ENCODE data around the gene TMEM201. TPM values are rescaled to one million over a fixed set of nuclear protein-coding genes. Genes with fewer than 3 reads are reported as not detected.

Gene TMEM201
- total RNA-seq, 1 experiment from 2014 or later: 17.4 TPM

DNA sequence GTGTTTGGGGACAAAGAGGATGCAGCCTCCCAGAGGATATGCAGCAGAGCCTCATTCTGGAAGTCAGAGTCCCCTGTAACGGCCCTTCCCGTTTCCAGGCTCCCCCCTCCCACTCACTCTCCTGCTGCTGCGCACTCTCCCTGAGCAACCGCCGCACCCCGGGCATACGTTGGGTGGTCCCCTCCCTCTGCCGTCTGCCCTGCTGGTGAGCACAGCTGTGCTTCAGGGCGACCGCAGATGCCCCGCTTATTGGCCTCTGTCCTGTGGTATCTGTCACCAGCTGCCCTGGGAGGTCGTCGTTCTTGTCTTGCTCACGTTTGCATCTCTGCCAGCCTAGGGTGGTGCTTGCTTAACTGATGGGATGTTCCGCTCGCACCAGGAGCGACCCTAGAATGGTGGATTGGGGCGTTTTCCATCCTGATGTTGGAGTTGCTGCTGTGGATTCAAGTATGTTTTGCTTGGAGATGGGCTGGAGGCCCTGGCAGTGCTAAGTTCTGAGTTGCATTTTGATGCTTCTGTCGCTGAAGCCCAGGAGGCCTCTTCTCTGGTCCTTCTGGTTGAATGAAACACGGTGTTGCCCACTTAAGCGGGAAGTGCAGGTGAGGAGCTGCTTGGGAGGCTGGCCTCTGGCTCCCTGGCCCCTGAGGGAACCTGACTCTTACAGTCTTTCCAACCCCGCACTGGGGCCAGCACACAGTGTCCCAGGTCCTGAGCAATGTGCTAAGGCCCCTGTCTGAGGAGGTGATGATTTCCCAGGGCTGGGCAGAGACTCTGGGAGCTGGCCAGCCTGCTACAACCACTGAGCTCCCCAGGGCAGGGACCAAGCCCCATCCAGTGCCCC lies 3.2 kb downstream of the TMEM201 start:
- Histone ChIP-seq H3K27ac (no peak overlapping the region), H3F3A (ENCODE audit: insufficient read depth, low read depth) (no peaks in the 10 kb centered on the region), H3K4me1 (replicated peaks; ENCODE audit: insufficient read depth) (no peaks in the 10 kb centered on the region), H2AFZ (no peak overlapping the region), H3K9me3 (ENCODE audit: insufficient read depth, low read depth) (no peaks in the 10 kb centered on the region), H3K9me2 (ENCODE audit: insufficient read depth) (no peaks in the 10 kb centered on the region), H3K4me2 (no peak overlapping the region), H4K20me1 (ENCODE audit: insufficient read depth) (peaks cover 7% of the 10 kb centered on the region; the same call in 1 of the 2 replicates), H3K36me3 (ENCODE audit: low read depth) (no peaks in the 10 kb centered on the region), H3K4me3 (no peak overlapping the region), H3K79me2 (ENCODE audit: low read depth) (peaks cover 45% of the 10 kb centered on the region), H3K27me3 (ENCODE audit: insufficient read depth, low read depth) (no peaks in the 10 kb centered on the region)
- intact Hi-C loops (cut with micrococcal nuclease; ENCODE audit: unreplicated experiment): no loop called here
- no peak for DNase-seq
- ChIA-PET POLR2A (ENCODE audit: unreplicated experiment) (no interaction called here), CTCF (interaction anchor here (0.6 kb wide), 1 partner anchor 721 kb away, joined by 14 read pairs; no protein-coding TSS in a partner anchor)
- TF ChIP-seq, protein P1, sequence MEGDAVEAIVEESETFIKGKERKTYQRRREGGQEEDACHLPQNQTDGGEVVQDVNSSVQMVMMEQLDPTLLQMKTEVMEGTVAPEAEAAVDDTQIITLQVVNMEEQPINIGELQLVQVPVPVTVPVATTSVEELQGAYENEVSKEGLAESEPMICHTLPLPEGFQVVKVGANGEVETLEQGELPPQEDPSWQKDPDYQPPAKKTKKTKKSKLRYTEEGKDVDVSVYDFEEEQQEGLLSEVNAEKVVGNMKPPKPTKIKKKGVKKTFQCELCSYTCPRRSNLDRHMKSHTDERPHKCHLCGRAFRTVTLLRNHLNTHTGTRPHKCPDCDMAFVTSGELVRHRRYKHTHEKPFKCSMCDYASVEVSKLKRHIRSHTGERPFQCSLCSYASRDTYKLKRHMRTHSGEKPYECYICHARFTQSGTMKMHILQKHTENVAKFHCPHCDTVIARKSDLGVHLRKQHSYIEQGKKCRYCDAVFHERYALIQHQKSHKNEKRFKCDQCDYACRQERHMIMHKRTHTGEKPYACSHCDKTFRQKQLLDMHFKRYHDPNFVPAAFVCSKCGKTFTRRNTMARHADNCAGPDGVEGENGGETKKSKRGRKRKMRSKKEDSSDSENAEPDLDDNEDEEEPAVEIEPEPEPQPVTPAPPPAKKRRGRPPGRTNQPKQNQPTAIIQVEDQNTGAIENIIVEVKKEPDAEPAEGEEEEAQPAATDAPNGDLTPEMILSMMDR (conservative IDR thresholded peaks at IDR 0.05): no peak
- TF ChIP-seq EZH2 (IDR thresholded peaks at IDR 0.05; ENCODE audit: low read depth): no peak
- no TSS peak for BruUV-seq (replicated peaks)

- H2AFZ ChIP-seq: no peak overlapping the region
- TF ChIP-seq, protein P1 (conservative IDR thresholded peaks at IDR 0.05): no peak
- no peak for TF ChIP-seq EZH2 (IDR thresholded peaks at IDR 0.05; ENCODE audit: low read depth)
- H3K36me3 ChIP-seq (ENCODE audit: low read depth): no peaks in the 10 kb centered on the region
- intact Hi-C loops (cut with micrococcal nuclease; ENCODE audit: unreplicated experiment): no loop called here
- no peak overlapping the region for H3K27ac ChIP-seq
- CTCF ChIA-PET: interaction anchor here (0.6 kb wide), 1 partner anchor 721 kb away, joined by 14 read pairs; no protein-coding TSS in a partner anchor
- H3K4me3 ChIP-seq: no peak overlapping the region
- POLR2A ChIA-PET (ENCODE audit: unreplicated experiment): no interaction called here
- no TSS peak for BruUV-seq (replicated peaks)
- H3K79me2 ChIP-seq (ENCODE audit: low read depth): peaks cover 45% of the 10 kb centered on the region
- DNase-seq: no peak
- no peaks in the 10 kb centered on the region for H3K9me3 ChIP-seq (ENCODE audit: insufficient read depth, low read depth)
- no peaks in the 10 kb centered on the region for H3F3A ChIP-seq (ENCODE audit: insufficient read depth, low read depth)
- no peaks in the 10 kb centered on the region for H3K9me2 ChIP-seq (ENCODE audit: insufficient read depth)
- no peaks in the 10 kb centered on the region for H3K27me3 ChIP-seq (ENCODE audit: insufficient read depth, low read depth)
- no peaks in the 10 kb centered on the region for H3K4me1 ChIP-seq (replicated peaks; ENCODE audit: insufficient read depth)
- no peak overlapping the region for H3K4me2 ChIP-seq
- H4K20me1 ChIP-seq (ENCODE audit: insufficient read depth): peaks cover 7% of the 10 kb centered on the region; the same call in 1 of the 2 replicates
These were observed 3.9 kb downstream of the TMEM201 start for GRCh38 chr1:9592510-9593075.

DNA sequence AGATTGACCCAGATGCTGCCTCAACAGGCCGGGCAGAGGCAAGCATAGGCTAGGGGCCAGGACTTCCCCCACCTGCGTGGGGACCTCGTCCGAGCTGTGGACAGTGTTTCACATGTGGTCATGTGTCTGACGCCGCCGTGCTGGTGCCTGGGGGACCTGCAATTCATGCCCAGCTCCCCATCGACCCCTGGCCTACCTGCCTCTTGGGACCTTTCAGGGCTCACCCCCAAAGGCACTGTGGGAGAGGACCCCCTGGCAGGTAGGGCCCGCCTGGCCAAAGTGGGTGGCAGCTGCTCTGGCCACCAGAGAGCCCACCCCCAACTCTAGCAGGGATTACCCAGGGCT lies 4.4 kb downstream of the TMEM201 start:
- intact Hi-C loops (cut with micrococcal nuclease; ENCODE audit: unreplicated experiment): no loop called here
- no peaks in the 10 kb centered on the region for H3K9me3 ChIP-seq (ENCODE audit: insufficient read depth, low read depth)
- ChIA-PET POLR2A (ENCODE audit: unreplicated experiment) (no interaction called here), CTCF (no interaction called here)
- BruUV-seq (replicated peaks): no TSS peak
- H3K4me2 ChIP-seq: no peak overlapping the region
- TF ChIP-seq, protein P1 (conservative IDR thresholded peaks at IDR 0.05): no peak
- TF ChIP-seq EZH2 (IDR thresholded peaks at IDR 0.05; ENCODE audit: low read depth): no peak
- H3K36me3 ChIP-seq (ENCODE audit: low read depth): no peaks in the 10 kb centered on the region
- H3K79me2 ChIP-seq (ENCODE audit: low read depth): peaks cover 45% of the 10 kb centered on the region
- peaks cover 7% of the 10 kb centered on the region; the same call in 1 of the 2 replicates for H4K20me1 ChIP-seq (ENCODE audit: insufficient read depth)
- no peaks in the 10 kb centered on the region for H3K4me1 ChIP-seq (replicated peaks; ENCODE audit: insufficient read depth)
- no peaks in the 10 kb centered on the region for H3F3A ChIP-seq (ENCODE audit: insufficient read depth, low read depth)
- no peaks in the 10 kb centered on the region for H3K9me2 ChIP-seq (ENCODE audit: insufficient read depth)
- H3K27ac ChIP-seq: no peak overlapping the region
- no peak overlapping the region for H2AFZ ChIP-seq
- no peak overlapping the region for H3K4me3 ChIP-seq
- no peak for DNase-seq
- H3K27me3 ChIP-seq (ENCODE audit: insufficient read depth, low read depth): no peaks in the 10 kb centered on the region

Data from PC-9 (cell line).